Activated naive CD8-positive, alpha-beta T cell treated with anti-CD3 and anti-CD28 coated beads, Interleukin-2, amount 10 ng/mL, durations not matched to agents 7 days and 5 days (primary cell): ENCODE results near the gene FLYWCH1. TPM values are rescaled to one million over a fixed set of nuclear protein-coding genes. Genes with fewer than 3 reads are reported as not detected.

Experiments
- total RNA-seq, 2 experiments: library from RNA; stranded (reverse); gene quantifications; one replicate each; pipeline ENCODE4 v1.2.3, GENCODE V29; 2021

Gene FLYWCH1
- total RNA-seq, 2 experiments from 2014 or later, result 65.5 to 69.7 TPM

Other genes with a start within 250 kb of the FLYWCH1 start
- 10 to 100 TPM; 27.5 to 30.1 TPM for gene KCTD5, start 229.4 kb upstream of the FLYWCH1 start, total RNA-seq
- 1 to 10 TPM; 1.9 to 2.2 TPM for gene PRSS27, start 191.7 kb upstream of the FLYWCH1 start, total RNA-seq
- 100 to 1,000 TPM; 740 to 773 TPM for gene SRRM2, start 159.3 kb upstream of the FLYWCH1 start, total RNA-seq
- gene ELOB, start 134.7 kb upstream of the FLYWCH1 start, total RNA-seq, result 100 to 1,000 TPM; 205 to 210 TPM
- under 1 TPM; 0.17 to 0.36 TPM for gene PRSS33, start 124.4 kb upstream of the FLYWCH1 start, total RNA-seq
- not detected for gene PRSS41, start 113.5 kb upstream of the FLYWCH1 start, total RNA-seq
- 1 to 10 TPM; 5.6 to 6.9 TPM for gene PRSS21, start 94.7 kb upstream of the FLYWCH1 start, total RNA-seq
- gene ZG16B, start 81.6 kb upstream of the FLYWCH1 start, total RNA-seq, result 1 to 10 TPM; 6.7 to 8.1 TPM
- not detected for gene PRSS22, start 53.8 kb upstream of the FLYWCH1 start, total RNA-seq
- 10 to 100 TPM; 21.0 to 21.2 TPM for gene FLYWCH2, start 28.7 kb upstream of the FLYWCH1 start, total RNA-seq
- under 1 TPM in 1 of 2 experiments, not detected in 1; 0.36 TPM for gene KREMEN2, start 52.3 kb downstream of the FLYWCH1 start, total RNA-seq
- gene PAQR4, start 57.4 kb downstream of the FLYWCH1 start, total RNA-seq, result 10 to 100 TPM; 40.7 to 42.4 TPM
- 100 to 1,000 TPM; 106 to 116 TPM for gene PKMYT1, start 68.5 kb downstream of the FLYWCH1 start, total RNA-seq
- gene CLDN9, start 101.0 kb downstream of the FLYWCH1 start, total RNA-seq, result not detected
- not detected for gene CLDN6, start 106.3 kb downstream of the FLYWCH1 start, total RNA-seq
- gene TNFRSF12A, start 108.4 kb downstream of the FLYWCH1 start, total RNA-seq, result 1 to 10 TPM; 2.9 TPM
- gene HCFC1R1, start 112.0 kb downstream of the FLYWCH1 start, total RNA-seq, result 10 to 100 TPM; 38.1 to 42.6 TPM
- 10 to 100 TPM; 36.3 to 36.9 TPM for gene THOC6, start 112.1 kb downstream of the FLYWCH1 start, total RNA-seq
- 1 to 10 TPM; 1.6 TPM for gene BICDL2, start 125.0 kb downstream of the FLYWCH1 start, total RNA-seq
- 10 to 100 TPM; 49.3 to 60.4 TPM for gene MMP25, start 134.6 kb downstream of the FLYWCH1 start, total RNA-seq
- gene IL32, start 153.7 kb downstream of the FLYWCH1 start, total RNA-seq, result 1,000 to 10,000 TPM; 2,319 to 2,425 TPM
- under 1 TPM; 0.37 to 0.39 TPM for gene ZSCAN10, start 187.4 kb downstream of the FLYWCH1 start, total RNA-seq
- not detected for gene ZNF205, start 200.7 kb downstream of the FLYWCH1 start, total RNA-seq
- 10 to 100 TPM; 12.9 to 13.3 TPM for gene ZNF213, start 223.1 kb downstream of the FLYWCH1 start, total RNA-seq